Inflammatory macrophage (primary cell): Measurements from ENCODE around the gene OR6B1.
"Not testable (repeated sequence)": the region's sequence is repeated elsewhere in the genome, so short reads cannot be mapped to it uniquely, and the experiment has no call there.

ENCODE experiments used
- DNase-seq, 2 donors: peaks; one replicate each; pipeline ENCODE4 v3.0.0-alpha.2; 2020 to 2022

Gene OR6B1

DNA sequence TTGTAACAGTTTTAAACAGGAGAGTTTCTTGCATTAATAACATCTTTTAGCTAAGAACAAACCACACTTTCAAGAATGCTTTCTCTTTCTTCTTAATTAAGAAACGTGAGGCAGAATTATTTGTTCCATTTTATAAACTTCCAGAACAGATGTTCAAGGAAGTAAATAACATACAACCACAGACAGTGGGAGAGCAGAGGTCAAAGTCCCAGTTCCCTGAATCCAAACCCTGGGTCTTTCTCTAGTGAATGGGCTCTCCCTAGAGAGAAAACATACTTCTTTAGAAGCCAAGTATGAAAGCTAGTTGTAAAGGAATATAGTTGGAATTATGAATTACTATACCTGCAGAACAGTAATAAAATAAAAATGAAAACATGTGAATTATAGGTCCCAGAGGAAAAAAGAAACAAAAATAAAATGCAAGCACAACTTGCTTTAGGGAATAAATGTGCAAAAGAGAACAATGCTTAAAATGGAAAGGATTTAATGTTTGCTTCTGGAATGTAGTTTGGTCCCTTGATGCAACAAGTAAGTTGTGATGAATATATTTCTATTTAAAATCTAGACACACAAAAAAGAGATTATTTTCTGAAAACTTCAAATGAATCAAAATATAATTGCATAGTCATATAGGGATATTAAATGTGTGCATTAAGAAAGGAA lies 6.0 kb downstream of the OR6B1 start:
- no peak for DNase-seq

DNA sequence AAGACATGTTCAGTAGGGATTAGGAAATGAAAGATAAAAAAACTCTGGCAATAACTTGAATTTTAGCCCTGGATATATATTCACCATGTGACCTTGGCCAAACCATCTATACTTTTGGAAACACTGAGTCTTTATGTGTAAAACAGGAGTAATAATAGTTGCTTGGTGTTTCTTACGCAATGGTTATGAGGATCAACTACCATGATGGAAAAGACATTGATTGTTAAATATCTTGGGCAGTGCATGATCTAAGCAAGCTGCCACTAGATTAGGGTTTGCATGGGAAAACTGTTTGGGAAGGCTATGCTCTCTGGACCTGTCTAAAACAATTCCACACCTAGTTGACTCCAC lies 6.5 kb downstream of the OR6B1 start:
- DNase-seq, result no peak

DNA sequence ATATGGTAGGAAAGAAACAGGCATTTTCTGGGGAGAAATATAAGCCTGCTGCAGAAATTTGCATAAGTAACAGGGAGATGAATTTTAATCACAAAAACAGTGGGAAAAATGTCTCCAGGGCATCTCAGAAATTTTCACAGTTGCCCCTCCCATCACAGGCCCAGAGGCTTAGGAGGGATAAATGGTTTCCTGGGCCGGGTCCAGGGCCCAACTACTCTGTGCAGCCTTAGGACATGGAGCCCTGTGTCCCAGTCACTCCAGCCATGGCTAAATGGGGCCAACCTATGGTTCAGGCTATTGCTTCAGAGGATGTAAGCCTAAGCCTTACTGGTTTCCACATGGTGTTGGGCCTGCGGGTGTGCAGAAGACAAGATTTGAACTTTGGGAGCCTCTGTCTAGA lies 9.2 kb downstream of the OR6B1 start:
- no peak for DNase-seq

DNA sequence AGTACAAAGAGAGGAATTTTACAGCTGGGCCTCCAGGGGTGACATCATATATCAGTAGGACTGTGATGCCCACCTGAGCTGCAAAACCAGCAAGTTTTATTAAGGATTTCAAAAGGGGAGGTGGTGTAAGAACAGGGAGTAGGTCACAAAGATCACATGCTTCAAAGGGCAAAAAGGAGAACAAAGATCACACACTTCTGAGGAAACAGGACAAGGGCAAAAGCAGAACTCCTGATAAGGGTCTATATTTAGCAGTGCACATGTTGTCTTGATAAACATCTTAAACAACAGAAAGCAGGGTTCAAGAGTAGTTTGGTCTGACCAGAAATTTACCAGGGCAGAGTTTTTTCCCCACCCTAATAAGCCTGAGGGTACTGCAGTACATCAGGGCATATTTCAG lies 9.9 kb downstream of the OR6B1 start:
- peak; percentile 19 to 28 for DNase-seq

GRCh38 chr7:144010821-144011220 lies 10.7 kb downstream of the OR6B1 start:
- not testable (repeated sequence) for DNase-seq

DNA sequence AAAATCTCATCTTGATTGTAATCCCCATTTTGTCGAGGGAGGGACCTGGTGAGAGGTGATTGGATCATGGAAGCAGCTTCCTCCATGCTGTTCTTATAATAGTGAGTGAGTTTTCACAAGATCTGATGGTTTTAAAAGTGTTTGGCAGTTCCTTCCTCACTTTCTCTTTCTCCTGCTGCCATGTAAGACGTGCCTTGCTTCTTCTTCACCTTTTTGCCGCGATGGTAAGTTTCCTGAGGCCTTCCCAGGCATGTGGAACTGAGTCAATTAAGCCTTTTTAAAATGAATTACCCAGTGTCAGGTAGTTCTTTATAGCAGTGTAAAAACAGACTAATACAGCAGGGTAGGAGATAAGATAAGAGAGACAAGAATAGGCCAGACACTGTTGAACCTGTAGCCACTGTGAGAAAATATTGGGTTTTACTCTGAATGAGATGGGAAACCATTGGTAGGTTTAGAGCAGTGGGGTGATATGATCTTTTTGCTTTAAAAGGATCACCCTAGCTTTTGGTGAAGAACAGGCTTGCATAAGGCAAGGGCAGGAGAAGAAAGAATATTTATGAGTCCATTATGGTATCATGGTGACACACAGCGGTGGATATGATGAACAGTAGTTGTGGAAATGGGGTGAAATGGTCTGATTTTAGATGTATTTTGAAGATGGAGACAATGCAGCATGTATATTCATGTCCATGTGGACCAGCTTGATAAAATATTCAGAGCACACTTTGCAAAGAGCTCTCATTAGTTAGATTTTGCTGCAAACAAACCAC lies 11.5 kb downstream of the OR6B1 start:
- DNase-seq, result no peak

GRCh38 chr7:144018065-144018464 lies 17.9 kb downstream of the OR6B1 start:
- DNase-seq, result no peak

DNA sequence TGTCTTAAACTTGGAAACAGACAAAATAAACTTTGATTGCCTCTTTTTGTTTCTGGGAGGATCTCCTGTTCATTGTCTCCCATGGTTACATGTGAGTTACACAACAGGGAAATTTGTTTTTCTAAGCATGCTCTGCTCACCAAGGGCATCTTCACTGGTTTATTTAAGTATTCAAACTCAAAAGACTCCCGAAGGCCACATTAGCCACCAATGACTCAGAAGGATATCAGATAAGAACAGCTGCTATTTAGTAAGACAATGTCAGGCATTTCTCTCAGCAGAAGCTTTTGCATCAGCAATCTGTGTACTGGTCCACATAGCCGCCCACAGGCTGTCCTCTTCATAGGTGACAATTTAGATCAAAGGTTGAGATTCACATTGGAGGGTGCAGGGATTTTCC lies 19.3 kb downstream of the OR6B1 start:
- DNase-seq, result no peak

DNA sequence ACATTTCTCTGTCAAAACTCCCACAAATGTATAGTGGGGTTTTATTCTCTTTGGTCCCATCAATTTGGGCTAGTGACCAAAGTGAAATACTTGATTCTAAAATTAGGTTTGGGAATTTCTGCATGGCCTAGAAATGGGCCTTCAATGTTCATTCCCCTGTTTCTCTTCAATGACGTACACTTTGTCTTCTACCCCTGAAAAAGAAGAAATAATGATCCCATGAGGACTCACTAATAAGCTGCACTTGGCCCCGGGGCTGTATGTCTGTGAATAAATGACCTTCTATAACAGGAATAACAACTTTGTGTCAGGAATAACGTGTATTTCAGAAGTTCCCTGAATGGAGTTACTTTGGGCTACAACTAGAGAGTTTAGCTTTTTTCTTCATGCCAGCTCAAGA lies 20.2 kb downstream of the OR6B1 start:
- no peak for DNase-seq

DNA sequence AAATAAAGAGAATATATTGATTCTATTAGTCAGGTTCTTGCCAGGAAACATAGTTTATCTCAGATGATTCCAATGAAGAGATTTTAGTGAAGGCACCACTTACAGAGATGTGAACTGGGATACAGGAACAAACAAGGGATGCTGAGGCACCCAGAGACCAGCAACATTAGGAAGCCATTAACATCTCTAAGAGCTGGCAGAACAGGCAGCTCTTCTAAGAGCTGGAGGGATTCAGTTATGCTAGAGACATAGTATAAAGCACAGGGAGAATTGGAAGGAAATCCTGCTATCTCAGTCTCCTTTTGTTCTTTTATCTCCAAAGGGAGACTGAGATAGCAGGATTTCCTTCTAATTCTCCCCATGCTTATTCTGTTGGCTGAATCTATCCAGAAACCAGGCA lies 22.0 kb downstream of the OR6B1 start:
- DNase-seq, result no peak

- DNase-seq, result no peak
These were observed 23.2 kb downstream of the OR6B1 start for GRCh38 chr7:144023171-144023827.

DNA sequence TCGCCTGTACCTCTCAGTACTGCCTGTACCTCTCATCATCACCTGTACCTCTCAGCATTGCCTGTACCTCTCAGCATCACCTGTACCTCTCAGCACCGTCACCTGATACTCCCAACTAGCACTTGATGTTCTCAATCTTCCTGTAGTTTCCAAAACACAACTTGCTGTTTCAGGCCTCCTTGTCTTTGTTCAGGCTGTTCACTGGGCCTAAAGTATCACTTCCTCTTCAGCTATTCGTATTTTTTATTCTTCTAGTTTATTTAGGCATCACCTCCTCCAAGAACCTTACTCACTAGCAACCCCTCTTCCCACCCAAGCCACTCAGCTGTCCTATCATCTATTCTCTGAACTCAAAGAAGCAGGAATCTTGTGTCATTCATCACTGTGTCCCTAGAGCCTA lies 24.1 kb downstream of the OR6B1 start:
- DNase-seq, result no peak

- DNase-seq, result no peak
These were observed 26.2 kb downstream of the OR6B1 start for GRCh38 chr7:144026203-144026883.

GRCh38 chr7:144027070-144027469 lies 26.9 kb downstream of the OR6B1 start:
- DNase-seq, result no peak

DNA sequence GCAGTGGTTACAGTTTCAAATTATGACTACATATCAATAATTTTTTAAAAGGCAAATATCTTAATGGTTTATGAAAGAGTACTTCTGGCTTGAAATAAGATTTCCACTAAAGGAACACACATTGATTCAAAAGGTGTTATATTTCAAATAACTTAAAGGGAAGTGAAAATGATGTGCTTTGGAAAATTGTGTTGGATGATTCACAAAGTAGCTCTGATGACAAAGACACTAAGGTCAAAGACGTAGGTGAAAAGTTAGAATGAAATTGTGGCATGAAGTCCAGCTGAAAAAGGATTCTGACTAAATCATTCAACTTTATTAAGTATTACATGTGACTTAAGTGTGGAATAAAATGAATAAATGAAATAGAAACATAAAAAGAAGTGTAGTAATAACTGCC lies 27.9 kb downstream of the OR6B1 start:
- DNase-seq, result no peak

DNA sequence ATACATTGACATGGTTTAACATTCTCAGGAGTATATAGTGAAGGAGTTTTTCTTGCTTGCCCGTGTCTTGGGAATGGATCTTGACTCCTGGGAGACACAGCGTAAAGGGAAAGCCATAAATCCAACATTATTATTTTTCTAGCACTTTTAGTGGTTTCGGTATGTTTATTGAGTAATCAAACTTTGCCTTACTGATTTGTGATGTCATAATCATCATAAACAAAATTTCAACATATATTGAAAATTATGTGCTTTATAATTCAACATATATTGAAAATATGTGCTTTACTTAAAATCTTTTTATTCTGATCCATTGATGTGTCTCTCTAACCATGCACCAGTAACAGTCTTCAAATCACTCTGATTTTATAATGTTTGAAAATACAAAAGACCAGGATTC lies 28.4 kb downstream of the OR6B1 start:
- DNase-seq, result no peak

DNA sequence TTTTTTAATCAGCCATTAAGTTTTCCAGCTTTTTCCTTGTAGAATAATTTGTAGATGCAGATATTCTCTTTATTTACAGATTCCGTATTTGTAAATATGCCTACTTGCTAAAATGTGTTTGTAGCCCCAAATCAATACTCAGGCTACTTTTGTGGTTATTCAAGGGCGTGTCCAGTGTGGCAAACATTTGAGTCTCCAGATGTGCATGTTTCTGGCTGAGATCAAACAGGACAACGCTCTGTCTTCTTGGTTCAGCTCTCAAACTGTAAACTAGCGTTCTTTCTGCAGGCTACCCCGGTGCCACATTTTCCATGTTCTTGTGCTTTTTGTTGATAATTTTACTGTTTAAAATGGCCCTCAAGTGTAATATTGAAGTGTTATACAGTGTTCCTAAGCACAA lies 32.4 kb downstream of the OR6B1 start:
- no peak for DNase-seq

- no peak for DNase-seq
These were observed 33.0 kb downstream of the OR6B1 start for GRCh38 chr7:144032985-144033709.

DNA sequence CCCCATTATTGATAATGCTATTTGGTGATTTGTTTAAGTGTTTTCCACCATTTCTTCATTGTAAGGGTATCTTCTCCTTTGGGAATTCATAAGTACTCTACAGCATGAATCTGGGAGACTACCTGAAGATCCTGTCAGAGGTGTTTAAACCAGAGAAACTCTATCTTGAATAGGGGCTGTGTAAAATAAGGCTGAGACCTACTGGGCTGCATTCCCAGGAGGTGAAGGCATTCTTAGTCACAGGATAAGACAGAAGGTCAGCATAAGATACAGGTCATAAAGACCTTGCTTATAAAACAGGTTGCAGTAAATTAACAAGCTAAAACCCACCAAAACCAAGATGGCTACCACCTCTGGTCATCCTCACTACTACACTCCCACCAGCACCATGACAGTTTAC lies 35.3 kb downstream of the OR6B1 start:
- DNase-seq, result no peak

DNA sequence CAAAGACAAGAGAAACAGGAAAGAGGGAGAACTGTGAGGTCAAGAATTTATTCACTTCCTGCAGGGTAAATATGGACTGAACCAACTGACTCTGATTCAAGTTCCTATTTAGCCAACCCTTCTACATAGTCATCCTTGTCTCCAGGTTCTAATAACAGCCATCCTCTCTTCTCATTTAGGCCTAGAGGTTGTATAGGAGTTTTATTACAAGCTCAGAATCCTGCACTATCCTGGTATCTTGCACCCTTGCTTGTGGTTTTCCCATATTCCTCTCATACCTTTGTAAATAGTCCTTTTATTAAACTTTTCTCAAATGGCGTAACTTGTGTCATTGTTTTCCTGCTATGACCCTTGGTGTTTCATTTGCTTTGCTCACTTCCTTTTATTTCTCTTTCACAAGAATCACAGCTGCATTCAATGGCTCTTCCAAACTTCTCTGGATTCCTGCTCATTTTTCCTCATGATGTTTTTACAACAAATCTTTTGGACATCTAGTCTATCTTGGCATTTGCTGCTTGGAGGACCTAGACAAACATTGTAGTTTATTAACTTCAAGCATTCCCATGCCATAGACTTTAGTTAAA lies 36.3 kb downstream of the OR6B1 start:
- DNase-seq, result no peak

DNA sequence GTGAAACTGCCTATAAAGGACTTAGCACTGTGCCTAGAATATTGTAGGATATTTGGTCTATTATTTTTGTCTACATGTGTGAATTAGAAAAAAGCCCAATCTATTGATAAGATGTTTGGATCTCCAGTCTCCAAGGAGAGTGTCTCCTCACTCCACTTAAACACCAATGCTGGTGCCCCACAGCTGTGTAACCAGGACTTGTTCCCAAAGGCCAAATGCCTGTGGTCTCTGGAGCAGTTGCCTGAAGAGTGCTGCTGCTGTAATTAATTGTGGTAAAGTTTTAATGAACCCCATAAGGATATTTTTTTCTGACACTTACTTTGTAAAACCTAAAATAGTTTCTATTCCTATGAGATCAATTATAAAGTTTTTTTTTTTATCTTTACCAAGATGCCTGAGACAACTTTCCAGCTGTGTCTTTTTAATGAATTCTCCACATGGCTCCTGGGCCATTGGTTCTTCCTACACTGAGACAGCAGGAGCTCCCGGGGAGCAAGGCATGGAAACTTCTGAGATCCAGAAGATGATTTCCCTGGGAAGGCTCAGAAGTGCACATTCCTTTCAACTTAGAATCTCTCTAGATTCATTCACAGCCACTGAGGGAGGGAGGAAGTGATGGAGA lies 37.4 kb downstream of the OR6B1 start:
- no peak for DNase-seq

GRCh38 chr7:144038887-144039286 lies 38.8 kb downstream of the OR6B1 start:
- no peak for DNase-seq
